Epidermal melanocyte (primary cell): ENCODE data around the gene TARS3.

Experiments
- DNase-seq: peaks from one replicate; pipeline ENCODE4 v3.0.0; 2011; ENCODE audit warnings: low spot score; ENCODE audit not compliant: insufficient read length

TARS3 gene

DNA sequence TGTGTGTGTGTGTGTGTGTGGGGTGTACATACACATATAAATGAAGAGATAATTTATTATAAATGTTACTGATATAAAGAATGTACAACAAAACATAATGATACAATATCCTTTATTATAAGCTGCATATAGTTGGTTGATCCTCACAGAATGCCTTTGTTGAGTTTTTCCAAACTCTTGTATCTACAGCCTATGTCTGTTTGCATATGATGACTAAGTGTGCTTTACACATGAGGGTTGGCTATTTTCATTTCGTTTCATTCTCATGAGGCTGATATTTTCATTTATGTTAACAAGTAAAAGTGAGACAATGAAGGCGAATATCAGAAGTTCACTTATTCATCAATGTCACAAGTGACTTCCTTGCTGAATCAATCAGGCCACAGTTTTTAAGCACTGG is 117.2 kb downstream of the TARS3 start:
- no peak for DNase-seq

DNA sequence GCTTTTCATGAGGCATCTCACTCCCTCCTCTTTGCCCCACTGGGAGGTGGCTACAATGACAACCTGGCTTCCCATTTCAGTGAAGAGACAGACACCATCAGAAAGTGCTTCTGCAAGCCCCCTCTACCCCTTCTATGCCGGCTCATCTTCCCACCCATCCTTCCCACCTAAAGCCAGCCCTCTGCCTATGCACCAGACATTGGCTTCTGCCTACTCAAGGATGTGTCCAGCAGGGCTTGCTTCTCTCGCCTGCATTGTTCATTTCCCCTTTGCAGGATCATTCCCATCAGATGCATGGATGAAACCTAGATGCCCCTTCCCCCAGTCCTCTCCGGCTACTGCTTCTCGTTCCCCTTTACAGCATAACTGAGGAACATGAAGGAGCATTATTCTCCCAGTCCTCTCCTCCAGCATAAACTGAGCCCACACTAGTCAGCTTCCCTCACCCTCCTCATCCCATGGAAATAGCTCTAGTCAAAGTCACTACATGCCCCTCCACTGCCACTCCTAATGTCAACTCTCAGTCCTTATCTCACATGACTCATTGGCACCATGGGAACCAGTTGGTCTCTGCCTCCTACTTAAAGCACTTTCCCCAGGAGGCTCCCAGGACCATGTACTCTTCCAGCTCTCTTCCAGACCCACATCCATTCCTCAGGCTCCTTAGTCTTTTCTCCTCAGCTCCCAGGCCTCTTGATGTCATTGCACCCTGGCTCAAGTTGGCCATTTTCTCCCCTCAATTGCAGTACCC is 120.0 kb downstream of the TARS3 start:
- DNase-seq, result no peak
